Neural cell (in vitro differentiated cells): ENCODE results near the gene TMEM135.

Experiments
- CTCF ChIP-seq: fragments of 450-650 bp; IDR thresholded peaks from 2 replicates; pipeline ENCODE4 v1.5.1; 2014; ENCODE audit warnings: antibody characterized with exemption, mild to moderate bottlenecking, moderate library complexity; ENCODE audit not compliant: poor library complexity, severe bottlenecking
- EP300 ChIP-seq: fragments of 450-650 bp; conservative IDR thresholded peaks from 2 replicates; pipeline ENCODE4 v1.6.1; 2014; ENCODE audit warnings: antibody characterized with exemption, mild to moderate bottlenecking, moderate library complexity; ENCODE audit not compliant: poor library complexity, severe bottlenecking
- EZH2 ChIP-seq: fragments of 200-600, 300-800 bp; shearing (Covaris generic), sonication (generic); IDR thresholded peaks from 2 replicates; pipeline ENCODE4 v1.6.1; 2014; ENCODE audit warnings: antibody characterized with exemption, low read length, borderline replicate concordance, mild to moderate bottlenecking; ENCODE audit not compliant: insufficient read depth, poor library complexity, severe bottlenecking
- POLR2AphosphoS5 ChIP-seq: IDR thresholded peaks from 2 replicates; pipeline ENCODE4 v1.6.1; 2012
- RAD21 ChIP-seq: fragments of 450-650 bp; conservative IDR thresholded peaks from 2 replicates; pipeline ENCODE4 v1.6.1; 2014; ENCODE audit warnings: antibody characterized with exemption, mild to moderate bottlenecking, moderate library complexity
- REST ChIP-seq: IDR thresholded peaks from 2 replicates; pipeline ENCODE4 v1.6.1; 2012; ENCODE audit warnings: borderline replicate concordance
- SMC3 ChIP-seq: fragments of 450-650 bp; conservative IDR thresholded peaks from 2 replicates; pipeline ENCODE4 v1.6.1; 2014; ENCODE audit warnings: antibody characterized with exemption, mild to moderate bottlenecking, moderate library complexity; ENCODE audit not compliant: poor library complexity
- TAF1 ChIP-seq: IDR thresholded peaks from 2 replicates; pipeline ENCODE4 v1.6.1; 2012; ENCODE audit warnings: low read depth

- TF ChIP-seq POLR2AphosphoS5 (no peak), CTCF (no peak), EZH2 (no peak), REST (no peak), RAD21 (no peak), EP300 (no peak), TAF1 (no peak), SMC3 (no peak)
Measured at GRCh38 chr11:87092567-87092966, 54.8 kb downstream of the TMEM135 start.
